HG02610 (cell line): ENCODE results near the gene TAF8.

ENCODE experiments used
- ATAC-seq: cut with Tn5 transposase; IDR thresholded peaks from one replicate; pipeline ENCODE4 v1.9.1; 2021; ENCODE audit warnings: mild to moderate bottlenecking, moderate library complexity; ENCODE audit not compliant: unreplicated experiment

TAF8 gene

GRCh38 chr6:42049948-42050296 is 402 bp upstream of the TAF8 start:
- ATAC-seq, result no peak

DNA sequence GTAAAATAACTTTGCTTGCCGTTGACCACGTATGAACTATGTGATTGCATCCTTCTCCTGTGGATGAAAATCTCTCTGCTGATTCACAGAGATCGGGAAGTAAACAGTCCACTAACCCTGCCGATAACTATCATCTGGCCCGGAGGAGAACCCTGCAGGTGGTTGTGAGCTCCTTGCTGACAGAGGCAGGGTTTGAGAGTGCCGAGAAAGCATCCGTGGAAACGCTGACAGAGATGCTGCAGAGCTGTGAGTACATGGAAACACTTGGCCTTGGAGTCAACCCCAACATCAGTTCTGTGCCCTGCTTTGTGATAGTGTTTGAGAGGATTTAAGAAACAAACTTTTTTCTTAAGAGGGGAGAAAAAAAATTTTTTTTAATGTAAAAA is 937 bp downstream of the TAF8 start:
- ATAC-seq, result no peak

GRCh38 chr6:42053601-42054000 is 3.3 kb downstream of the TAF8 start:
- no peak for ATAC-seq

GRCh38 chr6:42059743-42060142 is 9.4 kb downstream of the TAF8 start:
- ATAC-seq, result no peak

DNA sequence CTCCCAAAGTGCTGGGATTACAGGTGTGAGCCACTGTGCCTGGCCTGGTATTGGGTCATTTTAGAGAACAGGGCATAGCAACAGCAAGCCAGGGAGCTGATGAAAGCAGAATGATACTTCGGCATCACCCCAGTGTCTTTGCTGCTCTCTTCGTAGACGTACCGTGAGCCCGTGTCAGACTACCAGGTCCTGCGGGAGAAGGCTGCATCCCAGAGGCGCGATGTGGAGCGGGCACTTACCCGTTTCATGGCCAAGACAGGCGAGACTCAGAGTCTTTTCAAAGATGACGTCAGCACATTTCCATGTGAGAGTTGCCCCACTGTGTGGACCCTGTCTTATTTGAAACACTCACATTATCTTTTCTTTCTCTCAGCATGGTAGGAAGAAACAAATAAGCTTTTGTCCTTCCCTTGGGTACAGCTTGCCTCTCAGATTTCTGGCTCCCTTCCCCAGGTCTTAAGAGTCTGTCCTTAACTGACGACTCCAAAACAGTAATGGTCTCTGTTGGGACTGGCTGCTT is 15.9 kb downstream of the TAF8 start:
- no peak for ATAC-seq

- ATAC-seq, result no peak
These were observed 17.8 kb downstream of the TAF8 start for GRCh38 chr6:42068173-42068572.

- ATAC-seq, result no peak
These were observed 18.7 kb downstream of the TAF8 start for GRCh38 chr6:42068872-42069522.

- ATAC-seq, result no peak
These were observed 21.7 kb downstream of the TAF8 start for GRCh38 chr6:42071881-42072583.

- no peak for ATAC-seq
These were observed 23.0 kb downstream of the TAF8 start for GRCh38 chr6:42073287-42073686.

GRCh38 chr6:42075159-42075838 is 25.0 kb downstream of the TAF8 start:
- no peak for ATAC-seq

DNA sequence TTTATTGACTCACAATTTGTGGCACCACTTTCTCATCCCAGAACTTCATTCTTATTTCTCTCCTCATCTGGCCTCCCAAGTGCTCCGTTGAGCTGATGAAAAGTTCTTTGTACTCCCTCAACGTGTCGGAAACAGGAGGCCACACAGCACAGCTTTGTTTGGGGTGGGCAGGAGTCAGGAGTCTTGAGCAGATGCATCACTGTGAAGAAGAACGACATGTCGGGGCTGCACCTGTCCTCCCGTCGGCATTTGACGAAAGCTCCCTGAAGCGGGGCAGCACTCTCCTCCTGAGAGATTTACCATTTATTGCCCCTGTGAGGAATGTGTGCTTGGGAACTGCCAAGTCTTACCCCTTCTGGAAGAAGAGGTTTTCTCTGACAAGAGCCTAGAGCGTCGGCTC is 28.1 kb downstream of the TAF8 start:
- no peak for ATAC-seq

DNA sequence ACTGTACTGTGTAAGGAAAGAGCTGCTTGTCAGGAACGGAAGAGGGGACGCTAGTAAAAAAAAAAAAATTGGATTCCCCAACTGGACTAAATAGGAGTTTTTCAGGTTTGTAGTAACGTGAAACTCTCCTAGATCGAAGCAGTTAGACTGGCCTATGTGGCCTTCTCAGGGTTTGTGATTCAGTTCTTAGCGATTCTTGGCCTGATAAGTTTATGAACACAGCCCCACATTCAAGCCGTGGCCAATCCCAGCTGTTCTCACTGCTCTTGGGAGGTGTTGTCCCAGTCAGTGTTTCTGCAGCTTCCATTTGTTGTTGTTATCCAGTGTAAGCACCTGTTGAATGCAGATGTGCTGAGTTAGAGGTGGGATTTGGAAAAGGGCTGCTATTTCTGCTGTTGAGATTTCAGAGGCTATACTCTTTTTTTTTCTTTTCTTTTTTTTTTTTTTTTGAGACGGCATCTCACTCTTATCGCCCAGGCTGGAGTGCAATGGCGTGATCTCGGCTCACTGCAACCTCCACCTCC is 29.7 kb downstream of the TAF8 start:
- no peak for ATAC-seq

DNA sequence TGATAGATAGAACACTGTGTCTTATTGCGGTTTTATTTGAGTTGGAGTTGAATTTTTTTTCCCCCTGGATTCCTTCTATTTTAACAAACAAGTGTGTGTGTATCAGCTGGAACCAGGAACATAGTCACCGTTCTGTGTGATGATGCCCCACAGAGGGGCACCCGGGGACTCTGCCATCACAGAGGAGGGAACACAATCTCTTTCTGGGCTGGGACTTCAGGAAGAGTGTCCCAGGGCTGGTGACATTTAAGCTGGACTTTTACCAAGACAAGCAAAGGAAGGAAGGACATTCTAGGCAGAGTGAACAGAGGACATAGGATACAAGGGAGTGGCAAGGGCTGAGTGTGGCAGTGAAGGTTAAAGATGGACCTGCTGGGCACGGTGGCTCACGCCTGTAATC is 33.2 kb downstream of the TAF8 start:
- no peak for ATAC-seq

- no peak for ATAC-seq
These were observed 34.6 kb downstream of the TAF8 start for GRCh38 chr6:42084889-42085288.

GRCh38 chr6:42086046-42087035 is 36.0 kb downstream of the TAF8 start:
- ATAC-seq, result no peak

- ATAC-seq, result no peak
These were observed 37.8 kb downstream of the TAF8 start for GRCh38 chr6:42088101-42088591.

- no peak for ATAC-seq
These were observed 40.7 kb downstream of the TAF8 start for GRCh38 chr6:42090819-42091717.

GRCh38 chr6:42091718-42092023 is 41.3 kb downstream of the TAF8 start:
- no peak for ATAC-seq

DNA sequence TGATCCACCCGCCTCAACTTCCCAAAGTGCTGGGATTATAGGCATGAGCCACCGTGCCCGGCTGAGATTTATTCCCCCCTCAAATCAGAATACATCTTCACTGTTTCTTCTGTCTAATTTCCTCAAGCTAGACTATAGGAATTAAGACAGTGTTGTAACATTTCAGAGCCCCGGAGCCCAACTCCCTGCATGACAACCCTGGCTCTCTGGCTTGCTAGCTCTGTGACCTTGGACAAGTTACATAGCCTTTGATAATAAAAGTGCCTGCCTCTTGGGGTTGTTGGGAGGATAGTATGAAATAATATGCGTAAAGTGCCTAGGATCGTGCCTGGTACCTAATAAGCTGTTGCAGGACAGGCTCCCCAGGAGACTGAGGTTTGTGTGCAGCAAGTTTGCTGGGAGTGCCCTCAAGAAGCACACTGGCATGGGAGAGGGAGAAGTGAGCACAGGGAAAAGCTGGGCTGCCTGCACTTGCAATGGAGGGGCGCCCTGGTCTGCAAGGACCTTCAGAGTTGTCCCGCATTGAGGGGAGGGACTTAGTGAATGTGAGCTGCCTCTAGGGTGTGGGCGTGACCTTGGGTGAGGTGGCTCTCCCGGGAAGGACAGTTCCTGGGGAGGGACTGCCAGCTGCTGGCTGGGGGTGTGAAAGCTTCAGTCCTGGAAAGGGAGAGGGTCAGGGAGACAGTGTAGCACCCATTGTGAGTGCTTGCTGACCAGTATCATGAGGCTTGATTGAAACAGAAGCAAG is 43.4 kb downstream of the TAF8 start:
- ATAC-seq, result no peak
